ENCODE measurements around the gene C1QTNF8.

The C1QTNF8 gene

GRCh38 chr16:1045310-1045992 lies 50.6 kb downstream of the C1QTNF8 start:
- no peak for DNase-seq (ENCODE audit: low spot score)

DNA sequence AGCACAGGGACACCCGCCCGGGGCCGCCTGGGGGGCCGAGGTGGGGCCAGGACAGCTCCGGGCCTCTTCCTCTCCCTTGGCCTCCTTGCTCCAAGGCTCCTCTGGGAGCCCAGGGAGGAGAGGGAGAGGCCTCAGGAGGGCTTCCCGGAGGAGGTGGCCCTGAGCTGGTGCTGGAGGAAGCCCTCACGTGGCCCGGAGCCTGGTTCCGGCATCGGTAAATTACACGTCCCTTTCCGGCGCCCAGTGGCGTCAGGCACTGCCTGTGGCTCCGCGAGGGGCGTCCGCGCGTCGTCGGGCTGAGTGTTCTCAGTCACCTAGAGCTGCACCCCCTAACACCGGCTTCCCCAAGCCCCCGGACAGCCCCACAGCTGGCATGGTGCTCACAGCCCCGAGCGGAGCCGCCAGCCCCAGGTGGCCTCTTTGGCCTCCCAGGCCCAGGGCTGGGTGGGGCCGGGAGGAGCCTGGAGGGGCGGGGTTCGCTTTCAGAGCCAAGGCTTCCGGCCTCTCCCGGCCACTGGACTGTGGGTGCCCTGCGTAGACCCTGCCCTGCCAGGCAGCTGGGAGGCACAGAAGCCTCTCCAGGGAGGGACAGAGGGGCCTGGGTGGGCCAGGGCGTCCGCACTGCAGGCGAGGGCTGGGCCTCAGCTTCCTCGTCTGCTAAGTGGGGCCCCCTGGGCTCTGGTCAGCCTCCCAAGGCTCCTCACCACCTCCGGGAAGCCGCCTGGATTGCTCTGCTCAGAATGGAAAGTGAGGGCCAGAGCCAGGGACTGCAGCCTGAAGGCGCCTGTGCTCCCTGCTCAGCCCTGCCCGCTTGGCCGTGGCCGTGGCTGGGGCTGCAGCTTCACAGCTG lies 51.4 kb downstream of the C1QTNF8 start:
- DNase-seq (ENCODE audit: low spot score), result no peak

DNA sequence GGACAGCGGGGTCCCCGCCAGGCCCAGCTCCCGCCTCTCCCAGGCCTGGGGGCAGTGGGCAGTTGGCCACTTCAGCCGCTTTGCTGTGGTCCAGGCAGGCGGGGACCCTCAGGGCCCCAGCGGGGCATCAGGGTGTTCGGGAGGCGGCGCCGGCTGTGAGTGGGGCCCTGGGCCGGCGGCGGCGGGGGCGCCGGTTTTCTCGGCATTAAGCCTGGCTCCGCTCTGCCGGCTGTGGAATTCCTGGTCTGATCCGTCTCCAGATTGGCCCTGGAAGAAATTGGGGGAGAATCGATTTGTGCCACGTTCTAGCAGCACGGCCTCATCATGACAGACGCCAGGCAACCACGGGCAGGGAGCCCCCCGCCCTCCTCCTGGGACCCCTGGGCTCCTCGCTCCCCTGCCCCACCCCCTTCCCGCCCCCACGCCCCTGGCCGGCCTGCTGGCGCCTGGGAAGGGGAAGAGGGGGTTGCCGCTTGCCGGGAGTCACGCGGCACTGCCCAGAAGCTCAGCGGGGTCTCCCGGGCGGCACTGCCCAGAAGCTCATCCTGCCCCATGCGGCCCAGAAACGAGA lies 52.1 kb downstream of the C1QTNF8 start:
- no peak for DNase-seq (ENCODE audit: low spot score)

DNA sequence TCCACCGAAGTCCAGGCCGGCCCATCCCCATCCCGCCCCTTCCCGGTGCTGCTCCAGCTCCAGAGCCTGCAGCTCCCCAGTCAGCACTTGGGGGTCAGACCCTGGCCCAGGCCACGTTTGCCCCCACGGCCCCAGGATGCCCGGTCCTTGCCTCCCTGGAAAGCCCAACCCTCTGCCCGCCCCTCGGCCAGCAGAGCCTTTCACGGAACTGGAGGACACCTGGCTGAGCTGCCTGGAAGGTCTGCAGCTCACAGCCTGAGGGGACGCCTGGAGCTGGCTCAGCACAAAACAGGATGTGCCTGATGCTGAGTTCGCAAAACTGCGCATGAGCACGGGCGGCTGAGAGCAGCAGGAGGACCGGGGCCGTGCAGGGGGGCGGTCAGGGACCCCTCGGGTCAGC lies 53.2 kb downstream of the C1QTNF8 start:
- DNase-seq (ENCODE audit: low spot score), result no peak

- no peak for DNase-seq (ENCODE audit: low spot score)
Measured at GRCh38 chr16:1042049-1042744, 53.8 kb downstream of the C1QTNF8 start.

GRCh38 chr16:1040346-1040745 lies 55.7 kb downstream of the C1QTNF8 start:
- no peak for DNase-seq (ENCODE audit: low spot score)

GRCh38 chr16:1039762-1040161 lies 56.3 kb downstream of the C1QTNF8 start:
- DNase-seq (ENCODE audit: low spot score), result no peak

DNA sequence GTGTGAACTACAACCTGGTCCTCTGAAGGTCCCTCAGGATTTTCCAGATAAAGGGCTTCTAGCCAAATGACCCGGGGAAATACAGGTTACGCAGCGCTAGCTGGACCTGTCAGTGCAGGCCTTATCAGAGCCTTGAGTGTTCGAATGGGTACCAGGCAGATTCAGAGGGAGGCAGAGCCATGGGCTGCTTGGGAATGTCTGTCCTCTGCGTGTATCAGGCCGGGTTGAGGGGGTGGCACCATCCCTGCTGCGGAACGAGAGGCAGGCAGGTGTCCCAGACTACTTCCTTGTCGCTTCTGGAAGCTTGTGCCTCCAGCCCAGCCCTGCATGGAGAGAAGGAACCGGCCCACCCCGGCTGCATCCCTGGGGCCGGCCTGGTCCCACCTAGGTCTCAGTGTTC lies 57.1 kb downstream of the C1QTNF8 start:
- DNase-seq (ENCODE audit: low spot score), result no peak
